NCI-H524 treated with DMSO at 0.1 percent for 48 hours (cell line): ENCODE measurements around the gene CDH12.
A peak's percentile ranks its signal among the peaks of the same experiment; 100 is the strongest.

Experiments
- DNase-seq: peaks from one replicate; lab custom pipeline; 2025; lab: John Stamatoyannopoulos, UW

CDH12 gene

DNA sequence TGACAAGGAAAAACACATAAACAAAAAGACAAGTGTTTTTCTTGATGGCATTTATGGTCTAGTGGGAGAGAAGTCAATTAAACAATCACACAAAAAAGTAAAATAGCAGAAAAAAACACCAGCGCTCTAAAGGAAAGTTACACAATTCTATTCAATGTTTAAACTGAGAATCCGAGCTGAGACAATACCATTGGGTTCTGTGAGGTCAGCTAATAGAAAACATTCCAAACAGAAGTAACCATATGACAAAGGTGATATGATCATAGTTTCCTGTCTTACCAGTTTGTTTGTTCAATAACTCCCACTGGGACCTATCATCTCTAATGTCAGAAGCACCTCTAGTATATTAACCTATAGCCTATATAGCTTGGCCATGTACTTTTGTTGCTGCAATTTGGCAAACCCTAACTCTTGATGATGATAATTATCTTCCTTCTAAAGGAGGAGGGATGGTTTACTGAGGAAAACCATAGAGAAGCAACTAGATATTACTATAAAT lies 1030.0 kb downstream of the CDH12 start:
- no peak for DNase-seq

GRCh38 chr5:21820527-21820926 lies 1032.6 kb downstream of the CDH12 start:
- DNase-seq = no peak

DNA sequence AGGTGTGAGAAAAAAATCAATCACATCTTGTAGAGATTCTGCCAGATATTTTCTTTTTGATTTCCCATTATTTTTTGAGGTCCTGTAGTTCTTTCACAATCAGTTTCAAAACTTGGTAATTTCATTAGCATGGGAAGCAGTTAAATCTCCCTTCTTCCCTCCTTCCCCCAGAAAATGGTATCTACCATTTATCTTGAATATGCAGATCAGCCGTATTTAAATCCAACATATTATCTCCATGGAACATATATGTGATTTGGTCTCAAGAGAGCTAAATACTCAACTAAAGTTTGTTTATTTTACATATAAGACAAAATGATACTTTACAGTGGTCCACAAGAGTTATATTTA lies 1034.8 kb downstream of the CDH12 start:
- DNase-seq = no peak

DNA sequence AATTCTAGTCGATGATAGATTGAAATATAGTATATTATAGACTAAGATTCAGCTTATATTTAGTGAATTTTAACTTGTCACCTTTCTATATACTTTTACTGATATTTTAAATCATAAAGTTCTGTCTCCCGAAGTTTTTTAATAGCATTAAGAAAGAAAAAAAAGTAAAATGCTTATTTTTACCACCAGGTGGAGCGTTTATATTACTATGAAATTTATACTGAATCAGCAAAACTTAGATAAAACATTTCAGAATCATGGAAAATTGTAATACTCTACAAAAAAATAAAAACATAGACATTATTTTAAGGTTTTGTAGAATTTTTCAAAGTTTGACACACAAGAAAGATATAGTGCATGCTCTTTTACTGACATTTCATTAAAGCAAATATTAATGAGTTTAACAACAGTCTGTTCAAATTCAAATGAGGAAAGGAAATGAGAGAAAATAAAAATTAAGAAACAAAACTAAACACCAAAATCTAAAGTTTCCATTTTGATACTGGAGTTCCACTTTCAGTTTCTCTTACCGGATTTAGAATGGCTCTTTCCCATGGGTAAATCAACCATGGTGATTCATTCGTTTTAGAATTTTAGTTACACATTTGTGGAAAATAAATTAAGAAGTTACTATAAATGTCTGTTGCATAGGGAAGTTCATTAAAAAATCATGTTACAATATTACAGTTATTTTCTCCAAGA lies 1035.3 kb downstream of the CDH12 start:
- DNase-seq = no peak

DNA sequence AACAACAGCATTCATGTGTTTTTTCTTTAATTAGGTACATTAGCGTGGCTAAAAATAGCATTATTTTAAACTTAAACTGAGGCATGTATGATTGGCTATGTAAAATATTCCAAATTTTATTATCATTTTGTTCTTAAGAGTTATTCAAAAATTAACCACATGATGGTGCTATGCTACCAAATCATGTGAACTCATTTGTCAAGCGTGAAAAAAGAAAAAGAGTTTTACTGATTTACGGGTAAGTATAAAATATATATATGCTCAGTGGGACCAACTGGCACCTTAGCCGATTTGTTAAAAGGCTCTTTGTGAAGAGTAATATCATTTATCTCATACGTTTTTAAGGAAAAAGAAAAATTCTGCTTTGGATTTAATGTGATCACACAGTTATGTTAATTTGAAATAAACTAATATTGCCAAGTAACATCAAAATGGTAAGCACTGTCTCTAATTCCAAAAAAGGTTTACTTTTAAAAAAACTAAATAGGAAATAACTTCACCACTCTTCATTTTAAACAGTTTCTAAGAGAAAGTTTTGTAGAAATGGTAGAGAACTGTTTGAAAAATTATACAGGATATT lies 1042.3 kb downstream of the CDH12 start:
- DNase-seq = peak; percentile 27

DNA sequence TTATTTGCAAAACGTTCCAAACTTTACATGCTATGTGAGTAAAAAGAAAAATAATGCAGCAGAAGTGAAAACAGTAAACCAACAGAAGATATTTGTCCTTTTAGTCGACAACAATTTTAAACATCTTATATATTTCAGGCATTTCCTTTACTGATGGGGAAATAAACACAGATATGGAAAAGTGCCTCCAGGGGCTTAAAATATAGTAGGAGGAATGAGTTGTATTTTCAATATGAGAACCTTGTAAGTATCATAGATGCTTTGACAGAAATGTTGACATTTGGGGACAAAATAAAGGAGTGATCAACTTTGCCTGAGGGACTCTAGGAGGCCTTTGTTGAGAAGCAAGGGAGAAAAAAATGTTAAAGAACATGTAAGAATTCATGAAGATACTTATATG lies 1043.5 kb downstream of the CDH12 start:
- DNase-seq = no peak

- peak; percentile 75 for DNase-seq
These were observed 1045.2 kb downstream of the CDH12 start for GRCh38 chr5:21807953-21808352.

- DNase-seq = no peak
These were observed 1046.2 kb downstream of the CDH12 start for GRCh38 chr5:21806943-21807342.

- DNase-seq = no peak
These were observed 1046.9 kb downstream of the CDH12 start for GRCh38 chr5:21806271-21806670.

DNA sequence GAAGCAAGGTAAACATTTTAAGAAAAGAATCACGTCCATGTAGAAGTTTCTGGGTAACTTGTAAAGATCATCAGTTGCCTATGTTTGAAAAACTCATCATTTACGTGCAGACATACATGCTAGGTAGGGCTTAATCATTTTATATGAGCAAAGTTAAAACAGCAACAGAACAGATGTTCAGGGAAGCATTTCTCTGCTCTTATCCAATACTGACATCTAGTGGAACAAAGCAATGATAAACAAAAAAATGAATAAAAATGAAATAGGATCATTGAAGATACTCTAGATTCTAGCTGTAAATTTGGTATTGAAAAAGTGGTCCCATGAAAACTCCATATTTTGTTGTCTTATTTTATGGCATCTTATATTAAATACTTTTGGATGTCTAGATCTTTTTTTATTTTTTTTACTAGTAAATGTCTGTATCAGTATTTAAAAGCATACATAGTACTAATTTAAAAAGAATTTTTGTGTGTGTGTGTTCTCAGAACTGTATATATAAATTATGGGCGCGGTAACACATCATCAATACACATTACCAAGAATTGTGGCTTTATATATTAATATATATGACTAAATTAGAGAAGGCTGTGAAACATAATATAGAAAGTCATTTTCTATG lies 1050.2 kb downstream of the CDH12 start:
- peak; percentile 36 for DNase-seq

DNA sequence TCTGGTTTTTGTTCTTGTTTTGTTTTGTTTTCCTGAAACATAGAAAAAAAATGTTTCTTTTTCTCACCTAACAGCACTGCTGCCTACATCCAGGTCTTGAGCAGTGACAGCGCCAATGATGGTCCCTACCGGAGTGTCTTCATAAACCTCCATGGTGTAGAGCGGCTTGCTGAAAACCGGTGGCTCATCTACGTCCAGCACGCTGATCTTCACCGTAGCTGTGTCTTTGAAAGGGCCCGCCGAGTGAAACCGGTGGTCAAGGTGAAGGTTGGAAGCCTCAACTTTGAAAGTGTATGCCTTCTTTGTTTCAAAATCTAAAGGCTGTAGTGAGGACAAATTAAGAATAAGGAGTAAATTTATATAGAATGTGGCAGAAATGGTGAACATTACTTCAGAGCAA lies 1051.0 kb downstream of the CDH12 start:
- no peak for DNase-seq

GRCh38 chr5:21792748-21793147 lies 1060.4 kb downstream of the CDH12 start:
- no peak for DNase-seq

DNA sequence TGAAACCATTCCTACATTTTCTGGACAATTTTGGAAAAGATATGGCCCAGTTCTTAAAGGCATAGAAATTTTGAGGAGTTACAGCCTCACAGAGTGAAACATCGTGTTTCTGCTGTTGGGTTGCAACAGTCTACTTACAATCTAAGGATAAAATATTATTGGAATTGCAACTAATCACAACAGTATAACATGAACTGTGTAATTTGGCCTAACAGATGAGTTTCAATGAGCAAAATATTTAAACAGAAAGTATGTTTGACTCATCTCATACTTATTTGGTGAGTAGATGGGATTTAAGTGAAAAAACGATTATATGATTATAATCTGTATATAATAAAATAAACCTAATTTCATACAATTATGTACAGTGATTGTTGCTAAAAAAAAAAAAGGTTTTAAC lies 1061.8 kb downstream of the CDH12 start:
- no peak for DNase-seq

GRCh38 chr5:21784487-21784886 lies 1068.7 kb downstream of the CDH12 start:
- DNase-seq = no peak

DNA sequence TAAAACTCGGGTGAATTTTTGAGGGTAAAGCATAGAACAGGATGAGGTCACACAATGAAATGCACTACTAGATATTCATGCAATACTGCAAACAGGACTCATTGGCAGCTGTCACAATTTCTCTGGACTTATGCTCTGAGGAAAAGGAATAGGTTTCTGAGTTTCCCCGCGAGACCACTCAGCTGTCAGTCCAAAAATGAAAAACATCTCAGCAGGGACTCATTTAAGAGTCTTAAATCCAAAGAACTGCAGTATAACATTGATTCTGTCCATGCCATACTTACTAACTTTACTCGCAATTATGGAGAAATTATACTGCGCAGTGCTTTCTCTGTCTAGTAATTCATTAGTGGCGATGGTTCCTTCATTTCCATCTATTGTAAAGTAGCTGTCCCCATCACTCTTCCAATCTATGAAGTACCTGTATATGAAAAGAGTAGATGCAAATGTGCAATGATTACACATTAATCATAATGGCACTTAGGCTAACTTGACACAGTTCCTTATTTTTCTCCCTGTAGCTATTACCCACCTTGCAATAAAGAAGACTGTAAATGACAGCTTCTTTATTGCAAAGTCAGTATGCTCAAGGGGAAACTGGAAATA lies 1070.0 kb downstream of the CDH12 start:
- DNase-seq = no peak

DNA sequence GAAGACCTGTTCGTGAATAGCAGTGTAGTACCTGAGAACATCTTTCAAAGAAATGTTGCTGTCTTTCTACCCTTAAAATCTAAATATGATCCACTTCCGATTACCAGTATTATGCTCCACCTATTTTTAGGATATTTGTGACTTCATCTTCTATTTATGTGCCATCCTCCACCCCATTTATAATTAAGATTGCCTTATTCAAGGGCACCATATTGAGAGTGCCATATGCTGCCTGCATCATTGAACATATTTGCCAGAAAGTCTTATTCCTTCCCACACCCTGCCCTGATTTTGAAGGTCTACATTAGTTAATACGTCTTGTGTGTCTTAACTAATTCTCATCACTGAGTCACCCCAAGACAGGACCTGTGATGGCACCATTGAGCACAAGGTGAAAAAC lies 1076.7 kb downstream of the CDH12 start:
- DNase-seq = no peak

DNA sequence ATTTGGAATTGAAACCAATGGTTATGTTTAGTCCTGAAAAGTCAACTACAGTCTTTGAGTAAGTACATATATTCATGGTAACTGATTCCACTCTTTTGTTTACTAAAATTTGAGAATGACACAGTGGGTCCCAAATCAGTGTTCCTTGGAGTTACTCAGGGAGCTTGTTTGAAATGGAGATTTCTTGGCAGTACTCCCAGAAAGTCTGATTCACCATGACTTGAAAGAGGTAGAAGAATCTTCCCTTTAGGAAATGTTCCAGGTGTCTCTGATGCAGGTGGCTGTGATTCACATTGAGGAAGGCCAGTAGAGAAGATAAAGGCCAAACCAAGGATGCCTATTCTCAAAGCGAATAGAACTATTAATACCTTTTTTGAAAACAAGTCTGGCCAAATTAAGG lies 1078.3 kb downstream of the CDH12 start:
- DNase-seq = no peak

DNA sequence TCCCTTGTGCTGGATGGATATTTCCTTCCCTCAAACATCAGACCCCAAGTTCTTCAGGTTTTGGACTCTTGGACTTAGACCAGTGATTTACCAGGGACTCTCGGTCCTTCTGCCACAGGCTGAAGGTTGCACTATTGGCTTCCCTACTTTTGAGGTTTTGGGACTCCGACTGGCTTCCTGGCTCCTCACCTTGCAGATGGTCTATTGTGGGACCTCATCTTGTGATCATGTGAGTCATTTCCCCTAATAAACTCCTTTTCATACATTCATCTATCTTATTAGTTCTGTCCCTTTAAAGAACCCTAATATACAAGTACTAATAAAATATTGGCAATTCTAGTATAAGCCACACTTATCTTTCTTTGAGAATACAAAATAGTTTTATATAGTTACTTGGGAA lies 1078.9 kb downstream of the CDH12 start:
- no peak for DNase-seq

GRCh38 chr5:21773456-21773855 lies 1079.7 kb downstream of the CDH12 start:
- no peak for DNase-seq

DNA sequence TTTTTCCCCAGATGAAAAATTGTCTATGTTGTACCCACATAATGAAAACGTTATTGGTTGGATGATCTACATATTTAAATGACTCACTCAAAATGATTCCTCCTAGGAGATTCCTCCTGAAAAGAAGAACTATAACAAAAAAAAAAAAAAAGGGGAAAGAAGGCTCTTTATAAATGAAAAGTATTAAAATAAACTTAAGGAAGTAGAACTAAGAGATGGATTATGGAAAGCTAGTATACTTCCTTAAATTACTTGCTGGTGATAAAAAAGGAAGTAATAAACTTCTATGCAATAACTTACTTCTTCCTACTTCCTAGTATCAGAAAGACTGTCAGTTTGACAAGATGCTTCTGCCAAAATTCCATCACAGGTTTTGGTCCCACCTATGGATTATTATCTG lies 1087.7 kb downstream of the CDH12 start:
- DNase-seq = no peak

- DNase-seq = no peak
These were observed 1114.0 kb downstream of the CDH12 start for GRCh38 chr5:21739096-21739495.

- DNase-seq = no peak
These were observed 1129.6 kb downstream of the CDH12 start for GRCh38 chr5:21723500-21723899.
